Measurements from ENCODE around the gene YBX1. TPM values are rescaled to one million over a fixed set of nuclear protein-coding genes. Genes with fewer than 3 reads are reported as not detected.
A peak's percentile ranks its signal among the peaks of the same experiment; 100 is the strongest.

The YBX1 gene
- total RNA-seq, 2 donors from 2014 or later, result 471 to 894 TPM

DNA sequence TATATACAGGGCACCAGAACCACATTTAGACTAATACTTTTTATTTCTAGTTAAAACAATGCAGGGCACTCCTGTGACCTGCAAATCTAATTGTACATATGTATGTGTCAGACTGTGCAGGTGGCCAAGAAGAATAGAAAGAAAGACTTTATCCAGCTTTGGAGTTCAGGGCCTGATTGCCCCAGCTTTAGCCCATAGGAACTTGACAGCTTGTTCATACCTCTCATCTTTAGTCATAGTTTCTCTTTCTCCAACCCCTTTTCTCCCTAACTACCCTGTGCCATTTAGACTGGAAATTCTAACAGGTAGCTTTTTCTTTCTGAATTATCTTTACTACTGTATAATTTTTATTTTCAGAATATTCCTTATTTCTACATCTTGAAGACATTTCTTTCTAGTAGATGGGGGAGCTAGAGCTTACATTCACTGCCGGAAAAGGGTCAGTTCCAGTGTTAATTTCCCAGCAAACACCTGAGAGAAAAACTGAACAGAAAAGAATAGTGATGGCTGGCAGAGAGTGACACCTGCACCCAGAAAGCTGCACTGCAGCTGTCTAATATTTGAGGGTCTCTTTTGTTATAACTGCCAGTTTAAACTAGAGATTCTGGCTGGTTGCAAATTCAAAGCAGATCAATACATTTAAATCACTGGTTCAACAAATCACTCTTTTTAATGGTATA is 8.4 kb downstream of the YBX1 start:
- no peak overlapping the region for H3K9ac ChIP-seq (ENCODE audit: low read depth in 2 of 2, low read length in 2 of 2)
- no peaks in the 10 kb centered on the region for H3K9me3 ChIP-seq
- TF ChIP-seq CTCF (IDR thresholded peaks at IDR 0.05), result no peak
- no peaks in the 10 kb centered on the region for H3K27me3 ChIP-seq
- no peaks in the 10 kb centered on the region for H3K36me3 ChIP-seq
- H3K27ac ChIP-seq, result peak overlapping the region; percentile 84
- no peak overlapping the region for H3K4me3 ChIP-seq
- DNase-seq, result no peak
- intact Hi-C loops (cut with DNase I), result no loop called here
- H3K4me1 ChIP-seq, result peaks cover 28% of the 10 kb centered on the region

DNA sequence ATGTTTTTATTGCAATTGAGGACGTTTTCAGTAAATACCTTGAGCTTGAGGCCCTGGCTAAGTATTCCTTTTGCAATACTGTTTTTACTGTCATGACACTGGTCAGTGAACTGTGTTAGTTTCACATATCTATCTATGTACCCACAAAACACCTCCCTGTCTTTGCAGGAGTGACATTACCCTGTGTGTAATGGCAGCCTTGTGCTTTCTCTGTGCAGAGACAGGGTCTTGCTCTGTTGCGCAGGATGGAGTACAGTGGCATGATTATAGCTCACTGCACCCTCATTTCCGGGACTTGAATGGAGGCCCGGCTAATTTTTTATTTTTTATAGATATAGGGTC is 8.9 kb downstream of the YBX1 start:
- H3K27ac ChIP-seq, result peak overlapping the region; percentile 84
- H3K4me3 ChIP-seq, result no peak overlapping the region
- no peaks in the 10 kb centered on the region for H3K9me3 ChIP-seq
- no peak overlapping the region for H3K9ac ChIP-seq (ENCODE audit: low read depth in 2 of 2, low read length in 2 of 2)
- no peak for DNase-seq
- peaks cover 25% of the 10 kb centered on the region for H3K4me1 ChIP-seq
- no peaks in the 10 kb centered on the region for H3K27me3 ChIP-seq
- H3K36me3 ChIP-seq, result no peaks in the 10 kb centered on the region
- intact Hi-C loops (cut with DNase I), result no loop called here
- TF ChIP-seq CTCF (IDR thresholded peaks at IDR 0.05), result no peak

DNA sequence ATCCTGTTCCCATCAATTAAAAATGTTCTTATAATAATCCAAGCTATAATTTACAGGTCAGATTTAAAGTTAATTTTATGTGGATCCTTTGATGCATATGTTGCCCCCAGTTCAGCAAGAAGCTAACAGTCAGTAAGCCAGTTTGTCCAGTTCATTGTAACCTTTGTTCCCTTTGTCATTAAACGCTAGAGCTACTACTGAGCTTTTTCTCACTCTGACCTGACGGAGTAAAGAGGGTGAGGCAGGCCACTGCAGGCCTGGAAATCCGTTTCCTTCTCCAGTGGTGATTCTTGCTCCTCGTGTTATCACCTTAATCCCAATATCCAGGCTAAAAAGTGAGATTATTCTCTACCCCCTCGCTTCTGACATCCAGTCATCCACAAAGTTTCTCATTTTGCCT is 10.2 kb downstream of the YBX1 start:
- Histone ChIP-seq H3K27me3 (no peaks in the 10 kb centered on the region), H3K9me3 (no peaks in the 10 kb centered on the region), H3K36me3 (peaks cover 6% of the 10 kb centered on the region), H3K4me1 (peaks cover 16% of the 10 kb centered on the region), H3K27ac (peak overlapping the region; percentile 84), H3K4me3 (no peak overlapping the region), H3K9ac (ENCODE audit: low read depth in 2 of 2, low read length in 2 of 2) (peak overlapping the region in 1 of 2 donors; percentile 66)
- intact Hi-C loops (cut with DNase I), result no loop called here
- TF ChIP-seq CTCF (IDR thresholded peaks at IDR 0.05), result no peak
- DNase-seq, result peak; percentile 64

DNA sequence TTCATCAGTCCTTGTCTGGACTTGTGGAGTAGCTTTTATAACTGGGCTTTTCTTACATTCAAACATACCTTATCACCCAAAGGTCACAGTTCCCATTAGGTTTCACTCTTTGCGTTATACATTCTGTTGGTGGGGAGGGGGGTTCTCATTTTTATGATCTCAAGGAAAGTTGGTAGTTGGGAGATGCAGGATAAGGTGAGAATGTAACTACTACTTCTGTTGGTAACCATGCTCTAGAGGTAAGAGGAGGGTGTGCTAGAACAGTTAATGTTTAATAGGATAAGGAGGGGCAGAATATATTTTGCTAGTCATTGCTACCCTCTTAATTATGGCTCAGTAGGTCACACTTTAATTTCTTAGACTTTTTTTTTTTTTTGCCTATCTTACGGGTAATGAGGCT is 10.7 kb downstream of the YBX1 start:
- H3K36me3 ChIP-seq, result peaks cover 6% of the 10 kb centered on the region
- intact Hi-C loops (cut with DNase I), result no loop called here
- no peaks in the 10 kb centered on the region for H3K9me3 ChIP-seq
- DNase-seq, result no peak
- TF ChIP-seq CTCF (IDR thresholded peaks at IDR 0.05), result no peak
- H3K4me3 ChIP-seq, result no peak overlapping the region
- H3K4me1 ChIP-seq, result peaks cover 16% of the 10 kb centered on the region
- H3K27me3 ChIP-seq, result no peaks in the 10 kb centered on the region
- H3K9ac ChIP-seq (ENCODE audit: low read depth in 2 of 2, low read length in 2 of 2), result peak overlapping the region in 1 of 2 donors; percentile 66
- H3K27ac ChIP-seq, result peak overlapping the region; percentile 84

DNA sequence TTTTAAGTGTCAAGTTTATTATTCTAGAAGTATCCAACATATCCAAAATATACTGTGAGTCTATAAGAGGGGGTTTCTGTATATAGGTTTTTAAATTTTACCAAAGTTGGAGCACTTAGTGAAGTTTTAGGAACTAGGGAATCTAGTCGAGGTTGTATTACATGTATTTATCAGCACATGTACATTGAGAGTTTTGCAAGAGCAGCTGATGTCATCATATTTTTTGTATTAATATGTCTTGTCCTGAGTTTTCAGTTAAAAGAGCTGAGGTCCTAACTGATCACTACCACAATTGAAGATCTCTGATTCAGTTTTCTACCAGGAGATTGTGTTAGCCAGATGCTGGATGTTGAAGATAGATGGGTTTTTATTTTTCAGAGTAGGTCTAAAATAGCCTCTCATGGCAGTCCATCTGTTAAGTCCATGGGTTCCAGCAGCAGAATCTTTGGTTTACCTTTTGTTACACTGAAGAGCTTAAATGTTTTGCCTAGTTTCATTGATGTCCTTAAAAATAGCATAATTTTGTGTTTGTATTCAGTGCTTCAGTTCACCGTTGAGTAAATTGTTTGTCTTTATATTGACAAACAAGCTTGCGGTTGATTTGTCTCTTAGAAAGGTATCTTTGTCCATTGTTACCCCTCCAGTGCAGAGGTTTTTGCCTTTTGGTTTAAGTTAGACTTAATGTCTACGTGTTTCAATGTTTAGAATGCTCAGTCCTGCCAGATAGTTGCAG is 16.0 kb downstream of the YBX1 start:
- Histone ChIP-seq H3K27ac (no peak overlapping the region), H3K4me3 (no peak overlapping the region), H3K9me3 (no peaks in the 10 kb centered on the region), H3K36me3 (peaks cover 32% of the 10 kb centered on the region), H3K27me3 (no peaks in the 10 kb centered on the region), H3K9ac (ENCODE audit: low read depth in 2 of 2, low read length in 2 of 2) (no peak overlapping the region), H3K4me1 (no peaks in the 10 kb centered on the region)
- DNase-seq, result no peak
- intact Hi-C loops (cut with DNase I), result no loop called here
- TF ChIP-seq CTCF (IDR thresholded peaks at IDR 0.05), result no peak
